ENCODE results near the gene TRIM14. TPM values are rescaled to one million over a fixed set of nuclear protein-coding genes. Genes with fewer than 3 reads are reported as not detected.

TRIM14 gene
- total RNA-seq, 2 donors from 2014 or later = 4.9 to 11.8 TPM

DNA sequence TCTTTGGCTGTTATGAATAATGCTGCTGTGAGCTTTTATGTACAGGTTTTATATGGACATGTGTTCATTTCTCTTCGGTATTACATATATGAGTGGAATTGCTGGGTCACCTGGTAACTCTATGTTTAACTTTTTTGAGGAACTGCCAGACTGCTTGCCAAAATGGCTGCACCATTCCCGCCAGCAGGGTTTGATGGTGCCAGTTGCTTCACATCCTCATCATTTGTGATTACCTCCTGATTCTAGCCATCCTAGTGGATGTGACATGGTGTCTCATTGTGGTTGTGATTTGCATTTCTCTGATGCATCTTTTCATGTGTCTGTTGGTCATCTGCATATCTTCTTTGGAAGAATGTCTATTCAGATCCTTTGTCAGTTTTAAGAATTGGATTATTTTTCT is 51.8 kb downstream of the TRIM14 start:
- intact Hi-C loops (cut with DNase I) = loop anchor here in 1 of 2 donors (10.0 kb wide), 1 partner anchor 188 kb away; the partner anchor contains the start of gene TBC1D2
- no peak for DNase-seq (ENCODE audit: low spot score)

- no peak for DNase-seq (ENCODE audit: low spot score)
- intact Hi-C loops (cut with DNase I) = loop anchor here in 1 of 2 donors (10.0 kb wide), 1 partner anchor 189 kb away; the partner anchor contains the start of gene TBC1D2
These were observed 52.8 kb downstream of the TRIM14 start for GRCh38 chr9:98066235-98066634.

- no peak for DNase-seq (ENCODE audit: low spot score)
- intact Hi-C loops (cut with DNase I) = loop anchor here in 1 of 2 donors (10.0 kb wide), 1 partner anchor 190 kb away; the partner anchor contains the start of gene TBC1D2
These were observed 54.2 kb downstream of the TRIM14 start for GRCh38 chr9:98064623-98065392.

DNA sequence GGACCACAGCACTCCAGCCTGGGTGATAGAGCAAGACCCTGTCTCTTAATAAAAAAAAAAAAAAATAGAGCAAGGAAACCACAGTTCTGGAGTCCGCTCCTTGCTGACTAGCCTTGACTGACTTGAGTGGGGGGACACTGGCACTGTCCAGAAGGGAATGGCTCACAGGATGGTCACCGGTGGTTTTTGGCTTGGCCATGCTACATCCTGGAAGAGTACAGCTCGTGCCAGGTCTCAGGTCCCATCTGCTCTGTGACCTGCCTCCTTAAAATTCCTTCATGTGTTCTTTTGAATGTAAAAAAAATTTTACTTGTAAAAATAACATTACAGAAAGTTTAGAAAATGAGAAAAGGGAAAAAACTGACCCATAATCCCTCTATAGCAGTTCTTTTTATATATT is 56.9 kb downstream of the TRIM14 start:
- no peak for DNase-seq (ENCODE audit: low spot score)
- intact Hi-C loops (cut with DNase I) = loop anchor here in 1 of 2 donors (10.0 kb wide), 1 partner anchor 193 kb away; the partner anchor contains the start of gene TBC1D2

DNA sequence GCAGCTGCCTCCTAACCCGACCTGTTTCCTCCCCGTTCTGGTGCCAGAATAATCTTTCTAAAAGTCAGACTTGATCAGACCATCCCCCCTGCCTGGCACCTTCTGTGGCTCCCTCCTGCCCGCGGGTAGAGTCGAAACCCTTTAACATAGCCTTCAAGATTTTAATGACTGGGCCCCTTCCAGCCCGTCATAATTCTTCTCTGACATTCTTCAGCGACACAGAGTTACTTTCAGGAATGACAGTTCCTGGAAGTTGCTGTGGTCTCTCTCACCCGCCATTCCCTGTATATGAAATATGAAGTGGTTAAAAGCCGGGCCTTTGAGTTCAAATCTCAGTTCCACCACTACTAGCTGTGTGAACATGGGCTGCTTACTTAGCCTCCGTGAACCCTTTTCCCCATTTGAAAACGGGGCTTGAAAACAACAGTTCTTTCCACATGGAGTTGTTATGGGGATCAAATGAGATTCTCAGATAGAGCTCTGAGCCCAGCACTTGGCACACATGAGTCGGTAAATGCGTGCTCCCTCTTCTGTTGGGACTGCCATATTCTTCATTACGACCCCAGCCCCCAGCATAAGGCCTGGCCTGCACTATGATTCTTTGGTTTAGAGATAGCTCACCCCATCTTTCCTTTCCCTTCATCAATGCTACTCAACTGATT is 61.8 kb downstream of the TRIM14 start:
- DNase-seq (ENCODE audit: low spot score) = no peak
- intact Hi-C loops (cut with DNase I) = loop anchor here in 1 of 2 donors (10.0 kb wide), 1 partner anchor 72 kb away; the partner anchor contains the start of gene ANP32B

- peak; percentile 98 for DNase-seq (ENCODE audit: low spot score)
- intact Hi-C loops (cut with DNase I) = loop anchor here in 1 of 2 donors (10.0 kb wide), 1 partner anchor 72 kb away; the partner anchor contains the start of gene ANP32B
These were observed 62.5 kb downstream of the TRIM14 start, which contains the start of gene NANS for GRCh38 chr9:98056269-98057137. NANS (plus strand) TSS chr9:98056732; CDS start chr9:98056809, 77 bp downstream.

GRCh38 chr9:98054376-98054951 is 64.6 kb downstream of the TRIM14 start:
- intact Hi-C loops (cut with DNase I) = loop anchor here in 1 of 2 donors (10.0 kb wide), 1 partner anchor 70 kb away; the partner anchor contains the start of gene ANP32B
- no peak for DNase-seq (ENCODE audit: low spot score)

GRCh38 chr9:98050351-98050750 is 68.7 kb downstream of the TRIM14 start:
- intact Hi-C loops (cut with DNase I) = loop anchor here in 1 of 2 donors (10.0 kb wide), 1 partner anchor 66 kb away; the partner anchor contains the start of gene ANP32B
- no peak for DNase-seq (ENCODE audit: low spot score)

DNA sequence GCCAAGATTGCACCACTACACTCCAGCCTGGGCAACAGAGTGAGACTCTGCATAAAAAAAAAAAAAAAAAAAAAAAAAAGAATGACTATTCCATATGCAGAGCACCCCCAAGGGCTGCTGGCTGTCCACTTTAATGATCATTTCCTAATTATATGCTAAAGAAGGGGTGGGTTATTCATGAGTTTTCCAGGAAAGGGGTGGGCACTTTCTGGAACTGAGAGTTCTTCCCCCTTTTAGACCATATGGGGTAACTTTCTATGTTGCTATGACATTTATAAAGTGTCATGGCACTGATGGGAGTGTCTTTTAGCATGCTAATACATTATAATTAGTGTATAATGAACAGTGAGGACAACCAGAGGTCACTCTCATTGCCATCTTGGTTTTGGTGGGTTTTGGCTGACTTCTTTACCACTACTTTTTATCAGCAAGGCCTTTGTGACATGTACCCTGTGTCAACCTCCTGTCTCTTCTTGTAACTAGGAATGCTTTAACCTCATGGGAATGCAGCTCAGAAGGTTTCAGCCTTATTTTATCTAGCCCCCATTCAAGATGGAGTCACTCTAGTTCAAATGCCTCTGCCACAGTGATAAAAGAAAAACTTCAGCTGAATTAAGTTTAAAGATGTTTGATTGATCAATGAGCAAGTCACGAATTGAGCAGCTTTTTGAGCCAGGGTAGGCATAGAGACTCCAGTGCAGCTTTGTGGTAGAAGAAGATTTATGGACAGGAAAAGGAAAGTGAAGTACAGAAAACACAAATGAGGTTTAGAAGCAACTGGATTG is 69.5 kb downstream of the TRIM14 start:
- no peak for DNase-seq (ENCODE audit: low spot score)
- intact Hi-C loops (cut with DNase I) = loop anchor here in 1 of 2 donors (10.0 kb wide), 1 partner anchor 65 kb away; the partner anchor contains the start of gene ANP32B

DNA sequence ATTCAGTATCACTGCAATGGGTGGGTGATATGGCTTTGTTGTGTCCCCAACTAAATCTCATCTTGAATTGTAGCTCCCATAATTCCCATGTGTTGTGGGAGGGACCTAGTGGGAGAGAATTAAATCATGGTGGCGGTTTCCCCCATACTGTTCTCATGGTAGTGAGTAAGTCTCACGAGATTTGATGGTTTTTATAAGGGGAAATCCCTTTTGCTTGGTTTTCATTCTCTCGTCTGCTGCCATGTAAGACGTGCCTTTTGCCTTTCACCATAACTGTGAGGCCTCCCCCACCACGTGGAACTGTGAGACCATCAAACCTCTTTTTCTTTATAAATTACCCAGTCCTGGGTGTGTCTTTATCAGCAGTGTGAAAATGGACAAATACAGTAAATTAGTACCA is 72.0 kb downstream of the TRIM14 start:
- no peak for DNase-seq (ENCODE audit: low spot score)
- intact Hi-C loops (cut with DNase I) = no loop called here

GRCh38 chr9:98046180-98046543 is 72.9 kb downstream of the TRIM14 start:
- no peak for DNase-seq (ENCODE audit: low spot score)
- intact Hi-C loops (cut with DNase I) = no loop called here

- intact Hi-C loops (cut with DNase I) = no loop called here
- DNase-seq (ENCODE audit: low spot score) = no peak
These were observed 73.5 kb downstream of the TRIM14 start for GRCh38 chr9:98045234-98046179.

GRCh38 chr9:98043915-98044314 is 75.1 kb downstream of the TRIM14 start:
- intact Hi-C loops (cut with DNase I) = no loop called here
- DNase-seq (ENCODE audit: low spot score) = no peak

DNA sequence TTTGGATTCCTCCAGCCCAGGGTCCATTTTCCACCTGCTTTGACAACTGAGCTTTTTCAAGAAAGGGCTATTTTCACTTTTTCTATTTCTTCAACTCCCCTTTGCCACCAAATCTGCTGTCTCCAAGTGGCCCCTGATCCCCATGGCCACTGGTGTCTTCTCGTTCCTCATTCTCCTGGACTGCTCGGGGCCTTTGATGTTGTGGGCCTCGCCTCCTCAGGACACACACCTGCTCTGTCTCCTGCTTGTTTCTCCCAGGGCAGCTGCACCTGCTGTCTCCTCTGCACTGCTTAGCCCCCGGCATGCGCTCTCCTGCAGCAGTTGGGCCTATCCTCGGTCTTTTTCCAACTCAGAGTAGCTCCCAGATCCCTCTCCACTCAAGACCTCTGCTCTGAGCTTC is 78.8 kb downstream of the TRIM14 start:
- no peak for DNase-seq (ENCODE audit: low spot score)
- intact Hi-C loops (cut with DNase I) = no loop called here

DNA sequence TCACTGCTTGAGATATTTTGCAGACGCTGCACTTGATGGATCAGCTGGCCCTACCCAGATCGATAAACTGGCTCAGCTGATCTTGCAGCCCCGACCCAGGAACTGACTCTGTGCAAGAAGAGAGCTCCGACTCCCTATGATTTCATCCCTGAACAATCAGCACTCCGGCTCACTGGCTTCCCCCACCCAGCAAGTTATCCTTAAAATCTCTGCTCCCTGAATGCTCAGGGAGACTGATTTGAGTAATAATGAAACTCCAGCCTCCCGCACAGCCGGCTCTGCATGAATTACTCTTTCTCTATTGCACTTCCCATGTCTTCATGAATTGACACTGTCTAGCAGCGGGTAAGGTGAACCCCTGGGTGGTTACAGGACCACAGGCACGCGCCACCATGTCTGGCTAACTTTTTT is 79.4 kb downstream of the TRIM14 start:
- DNase-seq (ENCODE audit: low spot score) = no peak
- intact Hi-C loops (cut with DNase I) = loop anchor here in 1 of 2 donors (10.0 kb wide), 1 partner anchor 115 kb away; the partner anchor contains the start of gene TRMO

GRCh38 chr9:98038958-98039357 is 80.1 kb downstream of the TRIM14 start:
- intact Hi-C loops (cut with DNase I) = loop anchor here in 1 of 2 donors (10.0 kb wide), 1 partner anchor 114 kb away; the partner anchor contains the start of gene TRMO
- DNase-seq (ENCODE audit: low spot score) = no peak

GRCh38 chr9:98037357-98037756 is 81.7 kb downstream of the TRIM14 start:
- DNase-seq (ENCODE audit: low spot score) = no peak

More at GRCh38 chr9:98037357-98037756, 81.7 kb downstream of the TRIM14 start:
- intact Hi-C loops (cut with DNase I) = loop anchor here in 1 of 2 donors (10.0 kb wide), 1 partner anchor 113 kb away; the partner anchor contains the start of gene TRMO
